Smooth muscle cell (in vitro differentiated cells): ENCODE measurements around the gene C11orf54. TPM values are rescaled to one million over a fixed set of nuclear protein-coding genes. Genes with fewer than 3 reads are reported as not detected.

Source experiments
- DNase-seq: peaks from one replicate; lab custom pipeline; 2025; ENCODE audit not compliant: unreplicated experiment; lab: John Stamatoyannopoulos, UW
- H2AFZ ChIP-seq: fragments of 200-600 bp; sonication (generic); 2 replicates; pipeline ENCODE4 v1.6.0; 2016; ENCODE audit warnings: antibody characterized with exemption, low read depth, mild to moderate bottlenecking
- H3F3A ChIP-seq: fragments of 200-600 bp; sonication (generic); 2 replicates; pipeline ENCODE4 v1.6.0; 2017; ENCODE audit warnings: antibody characterized with exemption, low read depth
- H3K27ac ChIP-seq: fragments of 200-600 bp; sonication (generic); 2 replicates; pipeline ENCODE4 v1.5.1; 2016; ENCODE audit warnings: low read depth, mild to moderate bottlenecking
- H3K27me3 ChIP-seq: fragments of 200-600 bp; sonication (generic); 2 replicates; pipeline ENCODE4 v1.6.1; 2016; ENCODE audit warnings: low read depth, mild to moderate bottlenecking
- H3K36me3 ChIP-seq: fragments of 200-600 bp; sonication (generic); 2 replicates; pipeline ENCODE4 v1.5.1; 2016; ENCODE audit warnings: low read depth
- H3K4me1 ChIP-seq: fragments of 200-600 bp; sonication (generic); 2 replicates; pipeline ENCODE4 v1.5.1; 2016; ENCODE audit warnings: low read depth
- H3K4me2 ChIP-seq: fragments of 200-600 bp; sonication (generic); 2 replicates; pipeline ENCODE4 v1.6.0; 2016; ENCODE audit warnings: mild to moderate bottlenecking
- H3K4me3 ChIP-seq: fragments of 200-600 bp; sonication (generic); 2 replicates; pipeline ENCODE4 v1.5.1; 2016; ENCODE audit warnings: mild to moderate bottlenecking
- H3K79me2 ChIP-seq: fragments of 200-600 bp; sonication (generic); 2 replicates; pipeline ENCODE4 v1.6.0; 2016; ENCODE audit warnings: low read depth, mild to moderate bottlenecking
- H3K9ac ChIP-seq: fragments of 200-600 bp; sonication (generic); 2 replicates; pipeline ENCODE4 v1.6.0; 2016; ENCODE audit warnings: low read depth
- H3K9me3 ChIP-seq: fragments of 200-600 bp; sonication (generic); replicated peaks from 2 replicates; pipeline ENCODE4 v1.5.1; 2016; ENCODE audit warnings: low read depth
- H4K20me1 ChIP-seq: fragments of 200-600 bp; sonication (generic); 2 replicates; pipeline ENCODE4 v1.6.0; 2016; ENCODE audit warnings: low read depth
- WGBS: methylation state at CpG from one replicate; pipeline ENCODE4 v1.1.7; 2016; ENCODE audit warnings: low lambda C conversion rate; 5-methylcytosine and 5-hydroxymethylcytosine counted together
- polyA plus RNA-seq: library from polyadenylated mRNA; unstranded; fragments of >200 nt; fragmentation: Nextera tagmentation; extraction: Ambion mirVana; gene quantifications from 2 replicates; pipeline ENCODE4 v1.2.1, GENCODE V29; 2016
- total RNA-seq: library from RNA; depleted of rRNA; stranded (reverse); fragments of >200 nt; gene quantifications from 2 replicates; pipeline ENCODE4 v1.2.3, GENCODE V29; 2014
- TF ChIP-seq, protein P1 (sequence below): fragments of 200-600 bp; sonication (generic); IDR thresholded peaks from 2 replicates; pipeline ENCODE4 v1.5.1; 2017; ENCODE audit warnings: borderline replicate concordance, mild to moderate bottlenecking, antibody characterized with exemption; ENCODE audit not compliant: insufficient read depth, poor library complexity, severe bottlenecking

The C11orf54 gene
- total and polyA plus RNA-seq, 2 experiments from 2014 or later = 8.5 to 12.3 TPM

GRCh38 chr11:93732237-93732892, 9.1 kb upstream of the C11orf54 start:
- H3K36me3 ChIP-seq = peaks cover 56% of the 10 kb centered on the region

GRCh38 chr11:93733474-93733873, 8.0 kb upstream of the C11orf54 start:
- peaks cover 39% of the 10 kb centered on the region for H3K79me2 ChIP-seq
- WGBS = 47% methylated on average over 6 of the region's 6 CpGs

More at GRCh38 chr11:93732237-93732892, 9.1 kb upstream of the C11orf54 start:
- peaks cover 88% of the 10 kb centered on the region for H4K20me1 ChIP-seq
- H3K79me2 ChIP-seq = peaks cover 28% of the 10 kb centered on the region
- H3K4me3 ChIP-seq = no peak overlapping the region
- no peak overlapping the region for H3K9ac ChIP-seq
- TF ChIP-seq, protein P1, sequence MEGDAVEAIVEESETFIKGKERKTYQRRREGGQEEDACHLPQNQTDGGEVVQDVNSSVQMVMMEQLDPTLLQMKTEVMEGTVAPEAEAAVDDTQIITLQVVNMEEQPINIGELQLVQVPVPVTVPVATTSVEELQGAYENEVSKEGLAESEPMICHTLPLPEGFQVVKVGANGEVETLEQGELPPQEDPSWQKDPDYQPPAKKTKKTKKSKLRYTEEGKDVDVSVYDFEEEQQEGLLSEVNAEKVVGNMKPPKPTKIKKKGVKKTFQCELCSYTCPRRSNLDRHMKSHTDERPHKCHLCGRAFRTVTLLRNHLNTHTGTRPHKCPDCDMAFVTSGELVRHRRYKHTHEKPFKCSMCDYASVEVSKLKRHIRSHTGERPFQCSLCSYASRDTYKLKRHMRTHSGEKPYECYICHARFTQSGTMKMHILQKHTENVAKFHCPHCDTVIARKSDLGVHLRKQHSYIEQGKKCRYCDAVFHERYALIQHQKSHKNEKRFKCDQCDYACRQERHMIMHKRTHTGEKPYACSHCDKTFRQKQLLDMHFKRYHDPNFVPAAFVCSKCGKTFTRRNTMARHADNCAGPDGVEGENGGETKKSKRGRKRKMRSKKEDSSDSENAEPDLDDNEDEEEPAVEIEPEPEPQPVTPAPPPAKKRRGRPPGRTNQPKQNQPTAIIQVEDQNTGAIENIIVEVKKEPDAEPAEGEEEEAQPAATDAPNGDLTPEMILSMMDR = no peak
- WGBS = 91% methylated on average over 4 of the region's 4 CpGs
- peaks cover 78% of the 10 kb centered on the region for H3F3A ChIP-seq
- H3K4me2 ChIP-seq = no peak overlapping the region
- H3K9me3 ChIP-seq = no peaks in the 10 kb centered on the region
- H3K27me3 ChIP-seq = no peaks in the 10 kb centered on the region
- DNase-seq = no peak
- peaks cover 20% of the 10 kb centered on the region for H3K4me1 ChIP-seq
- H3K27ac ChIP-seq = peak overlapping the region; percentile 43
- H2AFZ ChIP-seq = no peak overlapping the region

DNA sequence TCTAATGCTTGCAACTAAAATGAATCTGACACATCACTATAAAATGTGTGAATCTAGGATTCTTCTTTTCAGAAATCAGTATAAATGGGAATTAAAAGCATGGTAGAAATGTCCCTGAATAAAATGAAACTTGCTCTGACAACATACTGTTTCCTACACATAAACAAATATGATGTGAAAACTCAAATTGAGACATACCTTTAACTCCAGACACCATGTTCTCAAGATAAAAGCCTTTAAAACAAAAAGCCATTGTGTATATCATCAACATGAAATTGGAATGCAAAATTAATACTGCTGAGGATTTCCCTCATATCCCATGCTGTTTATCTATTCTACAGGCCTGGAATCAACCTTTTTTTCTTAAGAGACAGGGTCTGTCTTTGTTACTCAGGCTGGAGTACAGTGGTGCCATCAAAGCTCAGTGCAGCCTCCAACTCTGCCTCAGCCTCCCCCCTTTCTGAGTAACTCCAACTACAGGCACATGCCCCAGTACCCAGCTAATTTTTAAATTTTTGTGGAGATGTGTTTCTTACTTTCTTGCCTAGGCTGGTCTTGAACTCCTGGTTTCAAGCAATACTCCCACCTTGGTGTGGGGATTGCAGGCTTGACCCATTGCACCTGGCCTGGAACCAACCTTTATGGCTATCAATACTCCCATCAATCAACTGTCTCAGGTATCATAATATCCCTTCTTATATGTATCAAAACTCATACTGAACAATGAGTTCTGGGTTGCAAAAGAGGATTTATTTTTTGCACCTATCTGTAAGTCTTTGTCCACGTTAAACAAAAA, 6.8 kb upstream of the C11orf54 start:
- Histone ChIP-seq H4K20me1 (peaks cover 100% of the 10 kb centered on the region), H3K4me3 (no peak overlapping the region), H3K9me3 (no peaks in the 10 kb centered on the region), H3K27me3 (no peaks in the 10 kb centered on the region), H3K4me2 (no peak overlapping the region), H3K36me3 (peaks cover 53% of the 10 kb centered on the region), H3K4me1 (peaks cover 43% of the 10 kb centered on the region), H3K79me2 (peaks cover 51% of the 10 kb centered on the region), H2AFZ (no peak overlapping the region), H3F3A (peaks cover 80% of the 10 kb centered on the region), H3K27ac (peak overlapping the region; percentile 43), H3K9ac (no peak overlapping the region)
- 89% methylated on average over 1 of the region's 1 CpG for WGBS
- TF ChIP-seq, protein P1 = no peak
- no peak for DNase-seq

More at GRCh38 chr11:93733474-93733873, 8.0 kb upstream of the C11orf54 start:
- peaks cover 54% of the 10 kb centered on the region for H3K36me3 ChIP-seq
- H3K9me3 ChIP-seq = no peaks in the 10 kb centered on the region
- H3K27ac ChIP-seq = peak overlapping the region; percentile 43
- TF ChIP-seq, protein P1 = no peak
- H3K9ac ChIP-seq = no peak overlapping the region
- H3K4me2 ChIP-seq = no peak overlapping the region
- H3K4me1 ChIP-seq = peaks cover 31% of the 10 kb centered on the region
- peaks cover 80% of the 10 kb centered on the region for H3F3A ChIP-seq
- H3K4me3 ChIP-seq = no peak overlapping the region
- DNase-seq = no peak
- H4K20me1 ChIP-seq = peaks cover 99% of the 10 kb centered on the region
- H3K27me3 ChIP-seq = no peaks in the 10 kb centered on the region
- no peak overlapping the region for H2AFZ ChIP-seq
